IMR-90 (cell line): Measurements from ENCODE around the gene FAR2. TPM values are rescaled to one million over a fixed set of nuclear protein-coding genes. Genes with fewer than 3 reads are reported as not detected.

ENCODE experiments used
- ATAC-seq: fragments of 200-7000 bp; cut with Tn5 transposase; 2 replicates; pipeline ENCODE4 v1.9.1; 2020; ENCODE audit warnings: low read depth, mild to moderate bottlenecking, moderate library complexity
- BruUV-seq: library from RNA; stranded (reverse); fragments of 400-500 nt; replicated peaks from 2 replicates; lab custom pipeline; 2021; lab: Mats Ljungman, UMichigan
- CTCF ChIA-PET: fragments of 300-600 bp; formaldehyde crosslinking; extraction: SDS; loops from one replicate; lab custom pipeline; 2021; ENCODE audit warnings: antibody characterized with exemption; lab: Yijun Ruan, JAX
- POLR2A ChIA-PET: fragments of 300-600 bp; sonication (Branson Sonifier 250); formaldehyde crosslinking; loops from one replicate; lab custom pipeline; 2022; ENCODE audit warnings: antibody characterized with exemption; ENCODE audit not compliant: unreplicated experiment; lab: Charles Lee
- DNase-seq: peaks from one replicate; pipeline ENCODE4 v3.0.0; 2013
- H2AFZ ChIP-seq: replicated peaks from 2 replicates; pipeline ENCODE3; 2013; ENCODE audit warnings: low read length, mild to moderate bottlenecking; ENCODE audit not compliant: poor library complexity
- H2AK5ac ChIP-seq: 2 replicates; pipeline ENCODE4 v1.6.1; 2013; ENCODE audit warnings: low read depth, low read length, inconsistent platforms
- H2AK9ac ChIP-seq: replicated peaks from 2 replicates; pipeline ENCODE3; 2013; ENCODE audit warnings: mild to moderate bottlenecking, low read depth, low read length, moderate library complexity; ENCODE audit not compliant: poor library complexity
- H2BK120ac ChIP-seq: 2 replicates; pipeline ENCODE4 v1.6.1; 2013; ENCODE audit warnings: low read depth, low read length, inconsistent platforms
- H2BK15ac ChIP-seq: 3 replicates; pipeline ENCODE4 v1.6.1; 2013; ENCODE audit warnings: low read depth, low read length, inconsistent platforms
- H2BK20ac ChIP-seq: 2 replicates; pipeline ENCODE4 v1.6.1; 2013; ENCODE audit warnings: low read depth, mild to moderate bottlenecking, inconsistent platforms, low read length, moderate library complexity
- H2BK5ac ChIP-seq: 2 replicates; pipeline ENCODE4 v1.6.1; 2013; ENCODE audit warnings: mild to moderate bottlenecking, low read depth, low read length, inconsistent platforms; ENCODE audit not compliant: poor library complexity, severe bottlenecking
- H3K14ac ChIP-seq: replicated peaks from 2 replicates; pipeline ENCODE4 v1.6.1; 2013; ENCODE audit warnings: low read depth, low read length, inconsistent platforms
- H3K18ac ChIP-seq: 2 replicates; pipeline ENCODE4 v1.6.1; 2013; ENCODE audit warnings: low read depth, low read length, control low read depth
- H3K23ac ChIP-seq: 2 replicates; pipeline ENCODE4 v1.6.1; 2013; ENCODE audit warnings: low read depth, low read length, inconsistent platforms
- H3K27ac ChIP-seq: 2 replicates; pipeline ENCODE4 v1.5.1; 2013; ENCODE audit warnings: mild to moderate bottlenecking, control low read depth, low read length; ENCODE audit not compliant: insufficient read depth
- H3K27me3 ChIP-seq: 2 replicates; pipeline ENCODE4 v1.6.1; 2013; ENCODE audit warnings: low read length; ENCODE audit not compliant: control insufficient read depth, insufficient read depth
- H3K36me3 ChIP-seq: 2 replicates; pipeline ENCODE4 v1.6.1; 2013; ENCODE audit warnings: low read length, mixed read lengths; ENCODE audit not compliant: control insufficient read depth, insufficient read depth
- H3K4ac ChIP-seq: 2 replicates; pipeline ENCODE4 v1.6.1; 2013; ENCODE audit warnings: low read depth, low read length, inconsistent platforms
- H3K4me1 ChIP-seq: 2 replicates; pipeline ENCODE4 v1.6.1; 2013; ENCODE audit warnings: low read length, mixed read lengths; ENCODE audit not compliant: control insufficient read depth, insufficient read depth
- H3K4me2 ChIP-seq: 2 replicates; pipeline ENCODE4 v1.6.1; 2013; ENCODE audit warnings: low read depth, mild to moderate bottlenecking, control low read depth, low read length, moderate library complexity
- H3K4me3 ChIP-seq: 2 replicates; pipeline ENCODE4 v1.5.1; 2013; ENCODE audit warnings: low read depth, mild to moderate bottlenecking, control low read depth, low read length, moderate library complexity; ENCODE audit not compliant: insufficient read depth
- H3K56ac ChIP-seq: 2 replicates; pipeline ENCODE4 v1.6.1; 2013; ENCODE audit warnings: low read length, inconsistent platforms; ENCODE audit not compliant: insufficient read depth; ENCODE audit errors: extremely low read depth
- H3K79me1 ChIP-seq, 2 experiments: 2 replicates each; pipeline ENCODE4 v1.6.1; 2013; ENCODE audit warnings: low read length in 2 of 2, inconsistent platforms in 1 of 2, low read depth in 1 of 2
- H3K9ac ChIP-seq: 2 replicates; pipeline ENCODE4 v1.6.1; 2013; ENCODE audit warnings: low read depth, low read length, control low read depth
- H3K9me1 ChIP-seq: 2 replicates; pipeline ENCODE4 v1.6.1; 2013; ENCODE audit warnings: low read length, inconsistent platforms; ENCODE audit not compliant: insufficient read depth
- H3K9me3 ChIP-seq: 2 replicates; pipeline ENCODE4 v1.6.1; 2013; ENCODE audit warnings: low read length; ENCODE audit not compliant: control insufficient read depth, insufficient read depth
- H4K20me1 ChIP-seq: 2 replicates; pipeline ENCODE4 v1.6.1; 2013; ENCODE audit warnings: low read length, inconsistent platforms; ENCODE audit not compliant: insufficient read depth
- H4K5ac ChIP-seq: 2 replicates; pipeline ENCODE4 v1.6.1; 2013; ENCODE audit warnings: mild to moderate bottlenecking, low read depth, low read length, control low read depth
- H4K8ac ChIP-seq, 2 experiments: 2 replicates each; pipeline ENCODE4 v1.6.1; 2013; ENCODE audit warnings: low read depth in 2 of 2, low read length in 2 of 2, control low read depth in 1 of 2, inconsistent platforms in 1 of 2
- H4K91ac ChIP-seq: 2 replicates; pipeline ENCODE4 v1.6.1; 2013; ENCODE audit warnings: low read depth, low read length, inconsistent platforms; ENCODE audit not compliant: insufficient read depth
- CEBPB ChIP-seq: IDR thresholded peaks from 2 replicates; pipeline ENCODE4 v1.6.1; 2012; ENCODE audit warnings: low read depth, low read length, improper control_type of control experiment
- CHD1 ChIP-seq: IDR thresholded peaks from 2 replicates; pipeline ENCODE4 v1.6.1; 2012; ENCODE audit warnings: low read depth, low read length, improper control_type of control experiment
- CTCF ChIP-seq: conservative IDR thresholded peaks from 2 replicates; pipeline ENCODE4 v1.5.1; 2012; ENCODE audit warnings: mild to moderate bottlenecking, low read depth, low read length, improper control_type of control experiment
- MAZ ChIP-seq: IDR thresholded peaks from 2 replicates; pipeline ENCODE4 v1.6.1; 2012; ENCODE audit warnings: low read depth, mild to moderate bottlenecking, low read length, improper control_type of control experiment, moderate library complexity, borderline replicate concordance
- RCOR1 ChIP-seq: IDR thresholded peaks from 2 replicates; pipeline ENCODE4 v1.6.1; 2012; ENCODE audit warnings: mild to moderate bottlenecking, low read length, improper control_type of control experiment; ENCODE audit not compliant: insufficient replicate concordance
- WGBS, 2 experiments: methylation state at CpG; one replicate each; pipeline versions ENCODE4 v1.1.5 to v1.1.7; 2013; ENCODE audit warnings: missing lambda C conversion rate in 2 of 2; ENCODE audit not compliant: insufficient read length in 1 of 2; ENCODE audit errors: extremely low coverage in 2 of 2; 5-methylcytosine and 5-hydroxymethylcytosine counted together
- dilution Hi-C: fragments of 300-500 bp; cut with HindIII; formaldehyde crosslinking; loops from one replicate; pipeline ENCODE4 v1.14.3; 2018; ENCODE audit warnings: low sequenced_read_pairs; ENCODE audit not compliant: unreplicated experiment
- in situ Hi-C: fragments of 300-500 bp; cut with MboI; formaldehyde crosslinking; loops from 3 replicates; pipeline ENCODE4 v1.14.3; 2019; ENCODE audit warnings: low sequenced_read_pairs, inconsistent platforms, mixed read lengths
- intact Hi-C: fragments of 100-400 bp; cut with micrococcal nuclease; formaldehyde crosslinking; loops from 2 replicates; pipeline ENCODE4 v1.10.0; 2022
- polyA plus RNA-seq, 3 experiments: library from polyadenylated mRNA; depleted of rRNA; stranded (reverse); fragments of >200 nt; gene quantifications; 2 replicates each; pipeline ENCODE4 v1.2.3, GENCODE V29; 2012; ENCODE audit warnings: low replicate concordance in 1 of 3
- total RNA-seq: library from RNA; depleted of rRNA; stranded (reverse); fragments of >200 nt; gene quantifications from 2 replicates; pipeline ENCODE4 v1.2.3, GENCODE V29; 2012

Gene FAR2
- total and polyA plus RNA-seq, 2 of the 4 experiments (the other 2 are of a cell fraction), result 1.1 to 2.0 TPM

GRCh38 chr12:29191267-29191850 is 42.3 kb downstream of the FAR2 start:
- POLR2A ChIA-PET, result no interaction called here

More at GRCh38 chr12:29191267-29191850, 42.3 kb downstream of the FAR2 start:
- no peaks in the 10 kb centered on the region for H3K27me3 ChIP-seq
- no peak overlapping the region for H2BK120ac ChIP-seq
- ATAC-seq, result no peak
- H4K91ac ChIP-seq, result no peak overlapping the region
- no peaks in the 10 kb centered on the region for H3K36me3 ChIP-seq
- no peaks in the 10 kb centered on the region for H3K4me1 ChIP-seq
- BruUV-seq, result no TSS peak
- H3K18ac ChIP-seq, result no peak overlapping the region
- H2AFZ ChIP-seq, result no peak overlapping the region
- H3K9me3 ChIP-seq, result no peaks in the 10 kb centered on the region
- WGBS, 2 experiments, result no CpG with 5 or more reads among the region's 6 CpGs
- no peak overlapping the region for H2AK5ac ChIP-seq
- no peak overlapping the region for H3K4me3 ChIP-seq
- DNase-seq, result no peak
- no peaks in the 10 kb centered on the region for H3K9me1 ChIP-seq
- H3K23ac ChIP-seq, result no peak overlapping the region
- H2BK15ac ChIP-seq, result no peak overlapping the region
- H3K27ac ChIP-seq, result no peak overlapping the region
- no peak overlapping the region for H4K5ac ChIP-seq
- H3K56ac ChIP-seq, result no peak overlapping the region
- no peak overlapping the region for H3K14ac ChIP-seq
- dilution Hi-C loops, result no loop called here
- no peak overlapping the region for H3K4me2 ChIP-seq
- CTCF ChIA-PET, result no interaction called here
- intact Hi-C loops, result no loop called here
- H3K4ac ChIP-seq, result no peak overlapping the region
- no peak overlapping the region for H2BK20ac ChIP-seq
- no peak overlapping the region for H2AK9ac ChIP-seq
- no peak overlapping the region for H3K9ac ChIP-seq
- no peak for TF ChIP-seq MAZ
- TF ChIP-seq CHD1, result no peak
- TF ChIP-seq RCOR1, result no peak
- TF ChIP-seq CEBPB, result no peak
- TF ChIP-seq CTCF, result no peak
- no peak overlapping the region for H4K8ac ChIP-seq
- H4K20me1 ChIP-seq, result no peaks in the 10 kb centered on the region
- in situ Hi-C loops, result no loop called here
- H2BK5ac ChIP-seq, result no peak overlapping the region
- H3K79me1 ChIP-seq, result no peaks in the 10 kb centered on the region
